HCT116 (cell line): Measurements from ENCODE around the gene ZFYVE1.
"Not testable (repeated sequence)": the region's sequence is repeated elsewhere in the genome, so short reads cannot be mapped to it uniquely, and the experiment has no call there.

Experiments
- POLR2A ChIP-seq: IDR thresholded peaks from 2 replicates; pipeline ENCODE4 v1.7.0; 2011; ENCODE audit warnings: borderline replicate concordance; ENCODE audit not compliant: insufficient read depth, insufficient read length; ENCODE audit errors: extremely low read depth
- POLR2AphosphoS5 ChIP-seq: IDR thresholded peaks from 2 replicates; pipeline ENCODE4 v1.6.1; 2011; ENCODE audit warnings: mild to moderate bottlenecking, low read depth, low read length, moderate library complexity
- SRF ChIP-seq: IDR thresholded peaks from 2 replicates; pipeline ENCODE4 v1.6.1; 2012; ENCODE audit warnings: low read depth
- YY1 ChIP-seq: IDR thresholded peaks from 2 replicates; pipeline ENCODE4 v1.6.1; 2011; ENCODE audit warnings: low read length, low read depth, moderate library complexity, mild to moderate bottlenecking; ENCODE audit not compliant: insufficient replicate concordance; ENCODE audit errors: extremely low read depth
- TF ChIP-seq, protein P1 (sequence below), 3 experiments: fragments of 200-600 bp in 1 of 3; sonication (generic) in 1 of 3; IDR thresholded peaks in 2 of 3; conservative IDR thresholded peaks in 1 of 3; 2 replicates each; pipeline ENCODE4 v1.5.1; 2012 to 2017; ENCODE audit warnings: low read depth in 2 of 3, low read length in 2 of 3, antibody characterized with exemption in 1 of 3, borderline replicate concordance in 1 of 3, control low read depth in 1 of 3, mild to moderate bottlenecking in 1 of 3, mixed read lengths in 1 of 3, mixed run types in 1 of 3, moderate library complexity in 1 of 3; ENCODE audit not compliant: insufficient read depth in 1 of 3

DNA sequence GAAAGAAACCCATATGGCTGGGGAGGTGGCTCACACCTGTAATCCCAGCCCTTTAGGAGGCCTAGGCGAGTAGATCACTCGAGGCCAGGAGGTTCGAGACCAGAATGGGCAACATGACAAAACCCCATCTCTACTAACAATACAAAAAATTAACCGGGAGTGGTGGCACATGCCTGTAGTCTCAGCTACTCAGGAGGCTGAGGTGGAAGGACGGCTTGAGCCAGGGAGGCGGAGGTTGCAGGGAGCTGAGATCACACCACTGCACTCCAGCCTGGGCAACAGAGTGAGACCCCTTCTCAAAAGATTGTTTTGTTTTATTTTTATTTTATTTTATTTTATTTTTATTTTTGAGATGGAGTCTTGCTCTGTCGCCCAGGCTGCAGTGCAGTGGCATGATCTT lies 15.7 kb downstream of the ZFYVE1 start:
- not testable (repeated sequence) for TF ChIP-seq YY1, POLR2AphosphoS5, POLR2A, SRF
- TF ChIP-seq, protein P1, sequence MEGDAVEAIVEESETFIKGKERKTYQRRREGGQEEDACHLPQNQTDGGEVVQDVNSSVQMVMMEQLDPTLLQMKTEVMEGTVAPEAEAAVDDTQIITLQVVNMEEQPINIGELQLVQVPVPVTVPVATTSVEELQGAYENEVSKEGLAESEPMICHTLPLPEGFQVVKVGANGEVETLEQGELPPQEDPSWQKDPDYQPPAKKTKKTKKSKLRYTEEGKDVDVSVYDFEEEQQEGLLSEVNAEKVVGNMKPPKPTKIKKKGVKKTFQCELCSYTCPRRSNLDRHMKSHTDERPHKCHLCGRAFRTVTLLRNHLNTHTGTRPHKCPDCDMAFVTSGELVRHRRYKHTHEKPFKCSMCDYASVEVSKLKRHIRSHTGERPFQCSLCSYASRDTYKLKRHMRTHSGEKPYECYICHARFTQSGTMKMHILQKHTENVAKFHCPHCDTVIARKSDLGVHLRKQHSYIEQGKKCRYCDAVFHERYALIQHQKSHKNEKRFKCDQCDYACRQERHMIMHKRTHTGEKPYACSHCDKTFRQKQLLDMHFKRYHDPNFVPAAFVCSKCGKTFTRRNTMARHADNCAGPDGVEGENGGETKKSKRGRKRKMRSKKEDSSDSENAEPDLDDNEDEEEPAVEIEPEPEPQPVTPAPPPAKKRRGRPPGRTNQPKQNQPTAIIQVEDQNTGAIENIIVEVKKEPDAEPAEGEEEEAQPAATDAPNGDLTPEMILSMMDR (IDR thresholded peaks at IDR 0.05 in 2 of 3, conservative IDR thresholded peaks at IDR 0.05 in 1 of 3; ENCODE audit: borderline replicate concordance in 1 of 3, insufficient read depth in 1 of 3, low read depth in 2 of 3, low read length in 2 of 3), result not testable (repeated sequence)
